Endothelial cell of umbilical vein (primary cell): ENCODE data around the gene MYH11.

Experiments
- CTCF ChIP-seq, 2 donors: IDR thresholded peaks; 1 replicate in 1 of 2; 2 replicates in 1 of 2; pipeline ENCODE4 v1.5.1; 2011; ENCODE audit warnings: low read length in 2 of 2, mild to moderate bottlenecking in 2 of 2, moderate library complexity in 2 of 2, control low read depth in 1 of 2, inconsistent platforms in 1 of 2, low read depth in 1 of 2; ENCODE audit not compliant: insufficient read depth in 1 of 2; ENCODE audit errors: extremely low read depth in 1 of 2
- EZH2 ChIP-seq: IDR thresholded peaks from 2 replicates; pipeline ENCODE4 v1.6.1; 2012; ENCODE audit warnings: borderline replicate concordance, low read depth, mild to moderate bottlenecking, moderate library complexity, low read length, inconsistent platforms; ENCODE audit not compliant: severe bottlenecking
- MYC ChIP-seq: IDR thresholded peaks from one replicate; pipeline ENCODE4 v1.6.1; 2011; ENCODE audit warnings: mild to moderate bottlenecking, low read depth, low read length
- POLR2A ChIP-seq: IDR thresholded peaks from 2 replicates; pipeline ENCODE4 v1.6.1; 2012; ENCODE audit warnings: low read depth, mild to moderate bottlenecking, control low read depth, low read length
- POLR2AphosphoS5 ChIP-seq: IDR thresholded peaks from 2 replicates; pipeline ENCODE4 v1.6.1; 2012; ENCODE audit warnings: low read depth, mild to moderate bottlenecking, control low read depth, low read length, moderate library complexity; ENCODE audit not compliant: insufficient read depth

- TF ChIP-seq CTCF (IDR thresholded peaks at IDR 0.05; ENCODE audit: extremely low read depth in 1 of 2, insufficient read depth in 1 of 2, low read depth in 1 of 2, low read length in 2 of 2) (no peak), POLR2AphosphoS5 (no peak), POLR2A (no peak), MYC (no peak), EZH2 (no peak)
Observed at GRCh38 chr16:15847611-15848175, 9.1 kb downstream of the MYH11 start.
